ENCODE data around the gene RPN1.

- TF ChIP-seq, protein P1, sequence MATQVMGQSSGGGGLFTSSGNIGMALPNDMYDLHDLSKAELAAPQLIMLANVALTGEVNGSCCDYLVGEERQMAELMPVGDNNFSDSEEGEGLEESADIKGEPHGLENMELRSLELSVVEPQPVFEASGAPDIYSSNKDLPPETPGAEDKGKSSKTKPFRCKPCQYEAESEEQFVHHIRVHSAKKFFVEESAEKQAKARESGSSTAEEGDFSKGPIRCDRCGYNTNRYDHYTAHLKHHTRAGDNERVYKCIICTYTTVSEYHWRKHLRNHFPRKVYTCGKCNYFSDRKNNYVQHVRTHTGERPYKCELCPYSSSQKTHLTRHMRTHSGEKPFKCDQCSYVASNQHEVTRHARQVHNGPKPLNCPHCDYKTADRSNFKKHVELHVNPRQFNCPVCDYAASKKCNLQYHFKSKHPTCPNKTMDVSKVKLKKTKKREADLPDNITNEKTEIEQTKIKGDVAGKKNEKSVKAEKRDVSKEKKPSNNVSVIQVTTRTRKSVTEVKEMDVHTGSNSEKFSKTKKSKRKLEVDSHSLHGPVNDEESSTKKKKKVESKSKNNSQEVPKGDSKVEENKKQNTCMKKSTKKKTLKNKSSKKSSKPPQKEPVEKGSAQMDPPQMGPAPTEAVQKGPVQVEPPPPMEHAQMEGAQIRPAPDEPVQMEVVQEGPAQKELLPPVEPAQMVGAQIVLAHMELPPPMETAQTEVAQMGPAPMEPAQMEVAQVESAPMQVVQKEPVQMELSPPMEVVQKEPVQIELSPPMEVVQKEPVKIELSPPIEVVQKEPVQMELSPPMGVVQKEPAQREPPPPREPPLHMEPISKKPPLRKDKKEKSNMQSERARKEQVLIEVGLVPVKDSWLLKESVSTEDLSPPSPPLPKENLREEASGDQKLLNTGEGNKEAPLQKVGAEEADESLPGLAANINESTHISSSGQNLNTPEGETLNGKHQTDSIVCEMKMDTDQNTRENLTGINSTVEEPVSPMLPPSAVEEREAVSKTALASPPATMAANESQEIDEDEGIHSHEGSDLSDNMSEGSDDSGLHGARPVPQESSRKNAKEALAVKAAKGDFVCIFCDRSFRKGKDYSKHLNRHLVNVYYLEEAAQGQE (IDR thresholded peaks at IDR 0.05; ENCODE audit: low read depth, low read length), result no peak
- TF ChIP-seq JUNB (IDR thresholded peaks at IDR 0.05) (no peak), JUND (IDR thresholded peaks at IDR 0.05; ENCODE audit: low read depth, low read length) (no peak), MEF2A (IDR thresholded peaks at IDR 0.05; ENCODE audit: insufficient read depth, low read depth, low read length) (no peak), EZH2 (IDR thresholded peaks at IDR 0.05; ENCODE audit: borderline replicate concordance, control insufficient read depth, low read depth, low read length) (no peak)
- TF ChIP-seq, protein P2, sequence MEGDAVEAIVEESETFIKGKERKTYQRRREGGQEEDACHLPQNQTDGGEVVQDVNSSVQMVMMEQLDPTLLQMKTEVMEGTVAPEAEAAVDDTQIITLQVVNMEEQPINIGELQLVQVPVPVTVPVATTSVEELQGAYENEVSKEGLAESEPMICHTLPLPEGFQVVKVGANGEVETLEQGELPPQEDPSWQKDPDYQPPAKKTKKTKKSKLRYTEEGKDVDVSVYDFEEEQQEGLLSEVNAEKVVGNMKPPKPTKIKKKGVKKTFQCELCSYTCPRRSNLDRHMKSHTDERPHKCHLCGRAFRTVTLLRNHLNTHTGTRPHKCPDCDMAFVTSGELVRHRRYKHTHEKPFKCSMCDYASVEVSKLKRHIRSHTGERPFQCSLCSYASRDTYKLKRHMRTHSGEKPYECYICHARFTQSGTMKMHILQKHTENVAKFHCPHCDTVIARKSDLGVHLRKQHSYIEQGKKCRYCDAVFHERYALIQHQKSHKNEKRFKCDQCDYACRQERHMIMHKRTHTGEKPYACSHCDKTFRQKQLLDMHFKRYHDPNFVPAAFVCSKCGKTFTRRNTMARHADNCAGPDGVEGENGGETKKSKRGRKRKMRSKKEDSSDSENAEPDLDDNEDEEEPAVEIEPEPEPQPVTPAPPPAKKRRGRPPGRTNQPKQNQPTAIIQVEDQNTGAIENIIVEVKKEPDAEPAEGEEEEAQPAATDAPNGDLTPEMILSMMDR (IDR thresholded peaks at IDR 0.05 in 2 of 3, conservative IDR thresholded peaks at IDR 0.05 in 1 of 3; ENCODE audit: control insufficient read depth in 2 of 3, extremely low read depth in 1 of 3, insufficient read depth in 1 of 3, low read depth in 3 of 3, low read length in 3 of 3), result no peak
Measured at GRCh38 chr3:128663151-128663550, 12.5 kb upstream of the RPN1 start.

All from GM12878 (cell line).